D721Med (cell line): ENCODE results near the gene LDLRAD3.

Source experiments
- DNase-seq: peaks from one replicate; pipeline ENCODE4 v3.0.0; 2011; ENCODE audit warnings: low spot score; ENCODE audit not compliant: insufficient read length
- FAIRE-seq: peaks from 2 replicates; lab custom pipeline; 2011; peaks lifted over from hg19 to GRCh38; lab: Jason Lieb, UNC
- CTCF ChIP-seq: IDR thresholded peaks from 2 replicates; pipeline ENCODE4 v1.5.1; 2012; ENCODE audit warnings: mild to moderate bottlenecking, control low read depth; ENCODE audit not compliant: insufficient read depth; ENCODE audit errors: missing control alignments

Gene LDLRAD3

GRCh38 chr11:35968386-35969088 is 24.7 kb downstream of the LDLRAD3 start:
- FAIRE-seq = no peak
- DNase-seq = no peak
- TF ChIP-seq CTCF = no peak

GRCh38 chr11:35969089-35970042 is 25.5 kb downstream of the LDLRAD3 start:
- no peak for FAIRE-seq

DNA sequence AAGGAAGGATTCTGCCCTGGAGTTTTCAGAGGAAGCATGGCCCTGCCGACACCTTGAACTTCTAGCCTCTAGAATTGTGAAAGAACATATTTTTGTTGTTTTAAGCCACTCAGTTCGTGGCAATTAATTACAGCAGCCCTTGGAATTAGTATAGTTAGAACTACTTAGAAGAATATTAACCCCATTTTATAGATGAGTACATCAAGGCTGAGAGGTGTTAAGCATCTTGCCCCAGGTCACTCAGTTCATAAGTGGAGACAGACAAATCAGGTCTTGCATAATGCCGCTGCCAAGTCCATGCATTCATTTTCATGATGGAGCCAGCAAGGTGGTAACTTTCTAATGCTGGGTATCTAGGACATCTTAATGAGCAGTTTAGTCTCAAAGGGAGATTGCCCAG is 26.6 kb downstream of the LDLRAD3 start:
- FAIRE-seq (no peak), DNase-seq (no peak)
- no peak for TF ChIP-seq CTCF

More at GRCh38 chr11:35969089-35970042, 25.5 kb downstream of the LDLRAD3 start:
- TF ChIP-seq CTCF = no peak
- no peak for DNase-seq

DNA sequence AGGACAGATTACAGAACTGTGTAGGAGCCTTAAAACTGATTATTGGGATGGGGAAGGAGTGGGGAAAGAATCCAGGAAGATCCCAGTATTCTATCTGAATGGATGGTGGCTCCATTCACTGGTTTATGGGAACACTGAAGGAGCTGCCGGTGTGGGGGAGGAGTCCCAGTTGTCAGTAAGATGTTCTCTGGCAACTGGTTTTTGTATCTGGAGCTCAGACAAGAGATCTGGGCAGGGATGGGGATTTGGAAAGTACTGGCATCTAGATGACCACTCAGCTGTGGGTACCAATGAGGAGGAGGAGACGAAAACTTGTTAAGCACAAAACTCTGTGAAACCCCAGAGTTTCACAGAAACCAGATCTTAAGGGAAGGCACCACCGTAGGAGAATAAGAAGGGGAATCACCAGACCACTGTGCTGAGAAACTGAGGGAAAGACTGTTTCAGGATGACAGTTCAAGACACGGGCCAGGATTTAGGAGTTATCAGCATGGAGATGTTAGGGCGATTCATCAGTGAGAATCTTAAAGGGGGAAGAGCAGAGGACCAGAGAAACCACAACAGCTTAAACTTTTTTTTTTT is 28.1 kb downstream of the LDLRAD3 start:
- DNase-seq (no peak), FAIRE-seq (no peak)
- TF ChIP-seq CTCF = no peak

- DNase-seq (no peak), FAIRE-seq (no peak)
- TF ChIP-seq CTCF = no peak
These were observed 31.2 kb downstream of the LDLRAD3 start for GRCh38 chr11:35974882-35975589.

DNA sequence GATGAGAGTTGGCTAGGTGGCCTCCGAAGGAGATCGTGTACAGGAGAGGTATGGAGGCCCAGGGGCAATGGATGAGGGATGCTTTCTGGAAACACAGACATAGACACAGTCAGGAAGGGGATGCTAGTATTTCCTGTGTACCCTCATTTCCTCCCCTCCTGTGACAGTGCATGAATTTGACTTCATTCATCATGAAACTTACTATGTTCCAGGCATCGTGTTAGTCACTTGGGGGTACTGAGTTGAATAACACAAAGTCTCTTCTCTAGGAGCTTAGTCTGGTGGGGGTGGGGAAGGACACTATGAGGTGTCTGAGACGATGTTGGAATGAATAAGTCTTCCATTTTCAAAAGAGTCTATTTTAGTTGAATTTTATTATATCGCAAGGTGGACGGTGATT is 32.6 kb downstream of the LDLRAD3 start:
- no peak for TF ChIP-seq CTCF
- no peak for DNase-seq
- FAIRE-seq = no peak
